Activated CD4-positive, CD25-positive, alpha-beta regulatory T cell treated with anti-CD3 and anti-CD28 coated beads, Interleukin-2, amount 50 U/mL, for 72 hours (primary cell): ENCODE data around the gene AGPS.
"Not testable (repeated sequence)": the region's sequence is repeated elsewhere in the genome, so short reads cannot be mapped to it uniquely, and the experiment has no call there.

Source experiments
- DNase-seq: peaks from one replicate; pipeline ENCODE4 v3.0.0; 2021

AGPS gene

DNA sequence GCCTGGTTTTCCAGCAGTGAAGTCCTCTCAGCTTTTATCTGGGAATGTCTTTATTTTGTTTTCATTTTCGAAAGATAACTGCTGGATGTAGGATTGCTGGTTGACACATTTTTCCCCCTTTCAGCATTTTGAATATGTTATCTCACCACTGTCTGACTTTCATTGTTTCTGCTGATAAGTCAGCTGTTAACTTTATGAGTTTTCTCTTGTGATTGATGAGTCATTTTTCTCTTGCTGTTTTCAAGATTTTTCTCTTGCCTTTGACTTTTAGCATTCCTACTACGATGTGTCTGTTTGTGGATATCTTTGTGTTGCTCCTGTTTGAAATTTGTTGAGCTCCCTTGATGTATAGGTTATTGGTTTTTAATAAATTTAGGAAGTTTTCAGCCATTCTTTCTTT, 85.5 kb downstream of the AGPS start:
- DNase-seq = no peak

DNA sequence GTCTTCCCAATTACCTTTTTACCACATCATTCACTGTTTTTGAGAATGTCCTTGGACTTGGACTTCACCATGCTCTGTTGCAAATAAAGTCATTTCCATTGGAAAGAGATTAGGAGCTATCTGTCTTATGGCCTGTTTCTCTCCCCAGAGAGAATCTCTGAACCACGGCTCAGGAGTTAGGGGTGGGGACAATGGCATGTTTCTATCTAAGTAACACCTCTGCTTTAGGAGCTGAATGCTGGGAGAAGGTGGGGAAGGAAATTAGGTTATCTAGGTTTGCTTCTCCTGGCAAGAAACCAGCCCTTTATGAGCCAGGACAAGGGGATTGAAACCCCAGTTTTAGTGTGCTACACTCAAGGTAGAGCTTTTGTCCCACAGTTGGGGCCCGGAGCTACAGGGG, 86.3 kb downstream of the AGPS start:
- no peak for DNase-seq

DNA sequence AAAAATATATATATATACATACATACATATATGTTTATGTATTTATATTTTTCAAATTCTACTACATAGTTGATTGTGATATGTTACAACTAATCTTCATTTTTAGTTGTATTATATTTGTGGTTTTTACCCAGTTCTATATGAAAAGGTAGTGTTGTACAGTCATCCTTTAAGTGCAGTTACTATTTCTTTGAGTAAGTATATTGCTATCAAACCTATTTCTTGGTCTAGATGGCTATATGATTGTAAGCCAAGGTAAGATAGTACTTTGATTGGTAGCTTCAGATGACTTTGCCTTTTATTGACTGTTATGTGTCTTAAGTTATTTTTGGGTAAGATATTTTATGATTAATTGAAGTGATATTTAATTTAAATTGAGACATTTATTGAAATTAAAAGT, 89.6 kb downstream of the AGPS start:
- DNase-seq = no peak

DNA sequence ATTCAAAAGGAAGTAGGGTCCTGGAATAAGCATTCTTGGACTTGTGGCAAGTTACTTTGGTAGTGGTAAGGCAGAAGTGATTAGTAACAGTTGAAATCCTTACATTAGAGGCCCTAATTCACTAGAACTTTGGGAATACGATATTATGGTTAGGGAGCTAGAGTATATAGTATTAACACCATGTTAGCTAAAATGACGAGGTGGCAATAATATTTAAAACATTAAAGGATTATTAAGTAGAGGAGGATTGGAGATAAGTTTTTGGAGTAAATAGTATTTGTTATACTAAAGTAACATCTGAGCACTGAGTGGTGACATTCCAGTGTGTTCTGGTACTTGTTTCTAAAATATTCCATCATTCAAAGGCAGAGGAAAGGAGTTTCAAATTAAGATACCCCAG, 91.0 kb downstream of the AGPS start:
- DNase-seq = no peak

DNA sequence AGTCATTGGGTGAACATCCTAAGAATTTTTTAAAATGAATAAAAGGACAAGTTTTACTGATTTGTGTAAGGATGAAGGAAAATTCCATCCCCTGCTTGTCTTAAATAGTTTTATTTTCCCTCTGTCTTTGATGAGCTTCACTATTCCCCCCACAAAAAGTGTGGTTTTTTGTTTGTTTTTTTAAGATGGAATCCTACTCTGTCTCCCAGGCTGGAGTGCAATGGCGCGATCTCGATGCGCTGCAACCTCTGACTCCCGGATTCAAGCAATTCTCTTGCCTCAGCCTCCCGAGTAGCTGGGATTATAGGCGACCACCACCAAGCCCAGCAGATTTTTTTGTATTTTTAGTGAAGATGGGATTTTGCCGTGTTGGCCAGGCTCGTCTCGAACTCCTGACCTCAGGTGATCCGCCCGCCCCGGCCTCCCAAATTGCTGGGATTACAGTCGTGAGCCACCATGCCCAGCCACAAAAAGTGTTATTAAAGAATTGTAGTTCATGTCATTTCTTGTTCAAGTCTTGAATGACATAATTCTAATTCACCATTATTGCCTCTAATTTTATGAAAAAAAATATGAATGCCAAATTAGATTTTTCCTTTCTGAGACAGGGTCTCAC, 91.7 kb downstream of the AGPS start:
- no peak for DNase-seq

DNA sequence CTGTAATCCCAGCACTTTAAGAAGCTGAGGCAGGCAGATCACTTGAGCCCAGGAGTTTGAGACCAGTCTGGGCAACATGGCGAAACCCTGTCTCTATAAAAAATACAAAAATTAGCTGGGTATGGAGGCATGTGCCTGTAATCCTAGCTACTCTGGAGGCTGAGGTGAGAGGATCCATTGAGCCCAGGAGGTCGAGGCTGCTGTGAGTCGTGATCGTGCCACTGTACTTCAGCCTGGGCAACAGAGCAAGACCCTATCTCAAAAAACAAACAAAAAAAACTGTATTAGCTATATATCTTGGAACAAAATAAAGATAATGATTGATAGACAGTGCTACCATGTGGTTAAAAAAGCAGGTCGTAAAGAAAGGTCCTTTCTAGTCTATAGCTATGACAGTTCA, 93.1 kb downstream of the AGPS start:
- not testable (repeated sequence) for DNase-seq

DNA sequence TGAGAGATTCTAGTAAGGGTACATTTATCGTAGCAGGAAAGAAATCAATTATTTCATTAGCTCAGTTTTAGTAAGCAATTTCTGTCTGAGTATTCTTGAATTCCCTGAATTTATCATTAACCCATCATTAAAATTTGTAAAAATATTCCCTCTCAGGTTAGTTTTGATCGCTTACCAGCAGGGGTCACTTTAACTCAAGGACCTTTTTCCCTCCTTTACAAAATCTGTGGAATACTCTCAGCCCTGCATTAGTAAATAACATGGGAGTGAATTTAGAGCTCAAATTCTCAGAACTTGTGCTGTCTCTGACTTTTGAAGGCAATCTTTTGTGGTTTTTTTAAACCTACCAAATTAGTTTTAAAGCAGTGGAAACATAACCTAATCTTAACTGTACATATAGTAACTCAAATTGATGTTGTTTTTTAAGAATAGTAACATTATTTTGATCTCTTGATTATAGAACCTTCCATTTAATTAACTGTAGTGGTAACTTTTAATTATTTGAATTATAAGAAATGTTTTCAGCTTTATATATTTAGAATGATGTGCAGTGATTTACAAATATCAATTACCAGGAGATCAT, 97.2 kb downstream of the AGPS start:
- no peak for DNase-seq

DNA sequence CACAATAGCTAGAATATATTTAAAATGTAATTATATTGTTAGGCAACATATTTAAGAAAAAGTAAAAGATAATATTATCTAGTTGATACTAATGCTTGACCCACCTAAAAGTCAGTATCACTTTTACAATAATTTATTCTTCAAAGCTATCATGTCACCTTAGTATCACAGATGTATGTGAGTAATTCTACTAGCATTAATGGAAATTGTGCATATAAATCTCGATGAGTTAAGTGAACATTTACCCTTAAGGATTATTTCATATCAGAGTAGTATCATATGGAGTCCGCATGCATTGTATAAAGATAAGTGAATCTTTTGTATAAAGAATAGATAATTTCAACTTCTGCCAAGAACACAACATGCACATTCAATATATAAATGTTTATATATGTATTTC, 103.4 kb downstream of the AGPS start:
- no peak for DNase-seq

DNA sequence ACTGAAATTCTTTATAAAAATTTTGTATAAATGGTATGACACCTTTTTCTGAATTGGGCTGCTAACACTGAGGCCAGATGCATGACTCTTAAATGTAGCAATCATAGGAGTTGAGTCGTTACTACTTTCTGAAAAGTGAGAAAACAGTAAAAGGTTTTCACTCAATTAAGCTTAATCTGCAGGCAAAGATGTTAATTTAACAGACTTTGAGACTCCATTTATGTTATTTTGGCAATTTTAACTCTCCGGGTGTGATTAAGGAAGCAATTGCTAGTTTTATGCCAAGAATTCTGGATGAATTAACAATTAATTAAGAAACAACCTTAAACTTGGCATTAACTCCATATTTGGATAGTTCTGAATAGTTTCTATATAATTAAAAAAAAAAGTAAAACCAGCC, 104.3 kb downstream of the AGPS start:
- no peak for DNase-seq

DNA sequence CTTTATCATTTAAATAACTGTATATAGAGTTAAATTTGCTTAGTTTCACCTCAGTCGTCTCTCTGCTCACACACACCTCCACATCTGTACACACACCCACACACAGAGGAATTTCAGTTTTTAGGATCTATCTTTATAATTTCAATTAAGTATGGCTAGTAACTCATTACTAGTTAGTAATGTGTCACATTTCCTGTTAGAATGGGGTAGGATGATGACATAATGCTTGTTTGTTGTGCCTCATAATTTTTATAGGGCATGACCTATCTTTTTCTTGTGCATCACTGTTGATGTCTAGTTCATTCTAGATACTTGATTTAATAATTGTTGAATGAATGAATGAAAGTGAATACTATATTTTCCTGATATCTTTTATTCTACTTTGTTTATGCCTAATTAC, 108.6 kb downstream of the AGPS start:
- no peak for DNase-seq

DNA sequence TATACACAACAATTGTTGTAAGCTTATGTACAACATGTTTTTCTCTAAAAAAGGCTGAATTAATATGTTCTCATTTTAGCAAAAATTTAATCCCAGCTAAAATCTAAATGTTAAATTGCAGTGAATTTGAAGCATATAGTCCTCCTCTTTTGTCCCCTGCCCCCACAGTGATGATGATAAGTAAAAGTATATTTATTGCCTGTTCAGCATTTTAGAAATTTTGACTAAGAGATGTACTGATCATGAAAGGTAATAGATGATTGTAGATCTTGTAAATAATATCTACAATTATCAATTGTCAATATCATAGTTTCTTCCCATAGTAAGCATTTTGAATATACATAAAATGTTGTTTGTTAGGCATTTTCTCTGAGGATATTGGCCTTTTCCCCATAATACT, 113.9 kb downstream of the AGPS start:
- no peak for DNase-seq

DNA sequence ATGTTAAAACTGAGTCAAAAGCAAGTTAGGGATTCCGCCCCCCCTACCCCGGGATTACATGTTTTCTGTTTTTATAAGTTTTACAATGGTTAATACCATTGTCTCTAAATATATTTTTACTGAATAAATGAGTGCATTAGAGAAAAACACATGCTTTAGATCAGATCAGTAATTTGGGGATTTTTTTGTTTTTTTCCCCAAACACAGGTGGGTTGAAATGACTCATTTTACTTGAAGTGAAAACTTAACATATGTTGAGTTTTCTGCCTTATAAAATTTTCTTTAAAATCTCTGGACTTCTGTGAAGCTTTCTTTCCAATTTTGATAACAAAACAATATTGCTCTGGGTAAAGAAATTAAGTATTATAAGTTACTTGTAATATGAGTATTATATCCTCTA, 114.4 kb downstream of the AGPS start:
- no peak for DNase-seq

DNA sequence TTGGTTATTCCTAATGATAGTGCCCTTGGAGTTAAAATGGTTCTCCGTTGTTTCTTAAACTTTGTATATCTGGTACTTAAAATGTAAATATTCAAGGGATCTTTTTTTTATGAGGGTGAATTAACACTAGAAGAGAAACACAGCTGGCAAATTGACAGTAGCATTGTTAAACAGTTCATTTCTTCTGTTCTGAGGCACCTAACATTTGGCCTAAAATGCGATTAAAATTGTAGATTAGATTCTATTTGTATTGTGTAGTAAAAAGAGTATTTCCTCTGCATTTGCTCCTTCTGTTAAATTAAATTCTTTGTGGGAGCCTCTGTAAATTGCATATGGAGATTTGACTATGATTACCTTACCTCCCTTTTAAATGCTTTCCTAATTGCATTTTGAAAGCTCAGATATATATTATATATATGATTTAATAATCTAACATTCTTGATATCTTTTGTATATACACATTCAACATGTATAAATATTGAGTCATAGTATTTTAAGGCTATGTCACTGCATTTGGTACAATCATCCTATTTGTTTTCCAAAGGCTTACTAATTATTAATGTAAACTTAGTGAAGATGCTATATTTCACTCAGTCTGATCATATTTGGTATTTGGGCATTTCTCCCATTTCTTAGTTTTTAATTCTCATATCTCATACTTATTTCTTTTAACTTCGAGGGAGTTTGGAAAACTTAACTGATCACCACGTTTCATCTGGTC, 124.4 kb downstream of the AGPS start:
- DNase-seq = no peak

DNA sequence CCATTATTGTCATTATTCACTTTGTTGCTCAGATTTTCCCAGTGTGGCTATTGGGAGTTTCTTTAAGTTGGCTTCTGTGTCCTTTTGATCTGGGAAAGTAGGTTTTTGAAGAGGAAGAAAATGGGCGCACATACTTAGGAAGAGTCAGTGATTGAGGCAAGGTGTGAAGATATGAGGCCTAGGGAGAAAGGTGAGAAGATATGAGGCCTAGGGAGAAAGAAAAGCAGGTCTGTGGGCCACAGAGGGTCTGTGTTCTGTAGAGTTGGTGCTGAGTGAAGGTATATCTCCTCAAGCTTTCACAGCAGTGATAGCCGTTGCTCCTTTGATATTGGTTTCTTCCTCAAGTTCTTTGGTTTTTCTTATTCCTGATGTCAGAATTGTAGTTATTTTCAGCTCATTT, 126.2 kb downstream of the AGPS start:
- DNase-seq = no peak

DNA sequence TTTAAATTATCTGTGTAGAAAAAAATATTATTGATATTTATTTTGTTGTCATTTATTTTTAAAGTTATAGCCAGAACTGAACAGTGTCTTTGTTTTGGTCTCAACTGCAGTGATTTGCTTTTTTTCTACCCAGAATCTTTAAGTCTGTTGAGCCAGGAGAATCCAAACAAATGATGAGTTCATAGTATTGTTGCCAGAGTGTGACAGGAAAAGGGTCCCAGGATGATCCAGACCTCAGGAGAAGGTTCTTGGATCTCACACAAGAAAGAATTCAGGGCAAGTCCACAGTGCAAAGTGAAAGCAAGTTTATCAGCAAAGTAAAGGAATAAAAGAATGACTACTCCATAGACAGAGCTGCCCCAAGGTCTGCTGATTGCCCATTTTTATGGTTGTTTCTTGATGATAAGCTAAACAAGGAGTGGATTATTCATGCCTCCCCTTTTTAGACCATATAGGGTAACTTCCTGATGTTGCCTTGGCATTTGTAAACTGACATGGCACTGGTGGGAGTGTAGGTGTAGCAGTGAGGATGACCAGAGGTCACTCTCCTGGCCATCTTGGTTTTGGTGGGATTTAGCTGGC, 127.1 kb downstream of the AGPS start:
- no peak for DNase-seq

DNA sequence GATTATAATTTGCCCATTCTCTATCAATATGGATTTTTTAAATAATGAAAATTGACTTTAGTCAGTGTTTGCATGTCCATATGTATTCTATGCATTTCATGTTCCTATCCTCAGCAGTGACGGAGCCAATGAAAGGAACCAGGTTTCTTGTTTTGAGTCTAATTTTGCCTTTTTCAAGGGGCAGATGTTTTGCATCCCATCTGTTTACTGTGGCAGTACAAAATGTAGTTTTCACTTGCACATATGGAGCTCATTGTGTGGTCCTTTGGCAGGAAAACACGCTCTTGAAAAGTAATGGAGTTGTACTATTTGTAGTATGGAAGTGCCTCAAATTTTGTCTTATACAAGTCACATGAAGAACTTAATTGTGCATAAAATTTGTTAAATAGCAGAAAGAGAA, 127.8 kb downstream of the AGPS start:
- no peak for DNase-seq

DNA sequence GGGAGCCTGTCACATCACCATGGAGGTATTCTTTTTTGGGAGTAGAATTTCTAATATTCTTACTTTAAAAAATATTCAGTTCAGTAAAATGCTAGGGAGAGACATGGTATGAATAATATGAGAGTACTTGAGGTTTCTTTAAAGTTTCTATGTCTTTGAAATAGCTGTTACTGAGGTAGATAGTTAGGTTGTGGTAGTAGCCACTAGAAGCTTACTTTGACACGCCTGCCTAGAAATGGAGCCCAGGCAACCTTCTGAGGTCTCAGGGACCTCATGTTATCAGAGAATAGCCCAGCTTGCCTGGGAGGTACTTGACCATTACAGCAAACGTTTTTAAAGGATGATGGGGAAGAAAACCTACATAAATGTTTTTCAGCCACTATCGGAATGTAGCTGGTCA, 131.2 kb downstream of the AGPS start:
- DNase-seq = no peak

DNA sequence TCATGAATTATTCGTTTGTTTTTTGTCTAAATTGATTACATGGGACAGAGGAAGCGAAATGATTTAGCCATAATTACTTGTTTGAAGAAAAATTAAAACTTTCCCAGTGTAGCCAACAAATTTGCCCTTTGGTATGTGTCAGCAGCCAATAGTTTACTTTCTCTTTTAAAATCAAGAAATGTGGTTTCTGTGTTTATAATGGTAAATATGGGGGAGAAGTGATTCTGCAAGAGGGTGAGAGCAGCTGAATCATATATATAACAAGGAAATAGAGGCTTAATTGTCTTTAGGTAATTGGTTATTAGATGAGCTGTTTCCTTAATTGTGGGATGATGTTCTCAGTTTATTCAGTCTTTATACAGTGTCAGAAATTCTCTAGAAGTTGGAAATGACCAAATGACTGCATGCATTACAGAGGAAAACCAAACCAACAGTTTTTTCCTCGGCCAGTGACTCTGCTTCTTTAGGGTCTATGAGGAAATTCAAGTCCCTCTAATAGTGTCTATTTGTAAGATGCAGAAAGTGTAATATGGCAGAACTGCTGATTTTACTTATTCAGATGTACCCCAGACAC, 132.9 kb downstream of the AGPS start:
- DNase-seq = no peak

DNA sequence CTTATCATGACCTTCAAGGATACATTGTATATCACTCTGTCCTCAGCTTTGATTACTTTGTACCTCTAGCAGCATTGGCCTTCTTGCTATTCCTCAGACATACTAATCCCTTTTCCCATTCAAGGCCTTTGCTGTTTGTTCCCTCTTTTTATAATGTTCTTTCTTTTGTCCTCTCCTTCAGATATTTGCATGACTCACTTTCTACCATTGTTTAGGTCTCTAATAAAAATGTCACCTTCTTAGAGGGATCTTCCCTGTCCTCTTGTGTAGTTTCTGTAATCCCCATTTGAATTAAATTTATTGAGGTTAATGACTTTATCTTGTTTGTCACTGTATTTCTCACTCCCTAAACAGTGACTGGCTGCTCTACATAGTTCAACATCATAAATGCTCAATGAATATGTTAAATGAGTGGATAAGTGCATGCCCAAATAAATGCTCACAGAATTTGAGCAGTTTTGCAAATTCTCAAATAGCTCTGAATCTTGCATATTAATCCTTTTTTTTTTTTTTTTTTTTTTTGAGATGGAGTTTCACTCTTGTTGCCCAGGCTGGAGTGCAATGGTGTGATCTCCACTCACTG, 135.9 kb downstream of the AGPS start:
- no peak for DNase-seq

DNA sequence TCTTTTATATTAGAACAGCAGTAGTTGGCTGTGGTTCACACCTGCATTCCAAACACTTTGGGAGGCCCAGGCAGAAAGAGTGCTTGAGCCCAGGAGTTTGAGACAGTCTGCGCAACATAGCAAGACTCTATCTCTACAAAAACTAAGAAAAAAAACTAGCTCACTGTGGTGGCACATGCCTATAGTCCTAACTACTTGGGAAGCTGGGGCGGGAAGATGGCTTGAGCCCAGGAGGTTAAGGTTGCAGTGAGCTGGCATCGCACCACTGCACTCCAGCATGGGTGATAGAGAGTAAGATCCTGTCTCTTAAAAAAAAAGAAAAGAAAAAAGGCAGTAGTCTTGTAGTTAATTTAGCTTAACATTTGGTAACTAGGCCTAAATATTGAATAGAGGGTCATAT, 136.6 kb downstream of the AGPS start:
- DNase-seq = no peak

DNA sequence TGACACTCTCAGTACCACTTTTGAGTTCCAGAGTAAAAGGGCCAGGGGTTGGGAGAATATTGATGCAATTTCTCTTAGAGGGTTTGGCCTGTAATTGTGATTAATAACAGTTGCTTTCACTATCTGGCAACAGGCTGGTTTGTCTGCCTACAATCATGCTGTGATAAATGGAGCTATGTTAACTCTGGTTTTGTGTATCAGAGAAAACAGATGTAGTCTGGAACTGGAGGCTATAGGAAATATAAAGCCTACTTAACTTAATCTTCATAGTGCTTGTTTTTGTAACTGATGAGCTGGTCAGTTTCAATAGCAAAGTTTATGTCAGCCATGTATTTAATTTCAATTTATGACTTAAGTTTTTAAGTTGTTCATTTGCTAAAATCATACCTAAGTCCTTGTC, 138.0 kb downstream of the AGPS start:
- no peak for DNase-seq

DNA sequence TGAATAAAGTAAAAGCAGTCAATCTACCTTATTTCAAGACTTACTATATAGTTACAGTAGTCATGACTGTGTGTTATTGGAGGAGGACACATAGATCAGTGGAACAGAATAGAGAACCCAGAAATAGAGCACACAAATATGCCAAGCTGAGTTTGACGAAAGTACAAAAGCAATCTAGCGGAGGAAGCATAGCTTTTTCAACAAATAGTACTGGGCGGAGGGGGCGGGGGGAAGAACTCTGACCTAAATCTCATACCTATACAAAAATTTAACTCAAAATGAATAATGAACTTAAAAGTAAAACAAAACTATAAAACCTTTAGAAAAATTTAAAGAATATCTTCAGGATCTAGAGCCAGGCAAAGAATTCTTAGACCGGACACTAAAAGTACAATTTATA, 139.1 kb downstream of the AGPS start:
- no peak for DNase-seq

DNA sequence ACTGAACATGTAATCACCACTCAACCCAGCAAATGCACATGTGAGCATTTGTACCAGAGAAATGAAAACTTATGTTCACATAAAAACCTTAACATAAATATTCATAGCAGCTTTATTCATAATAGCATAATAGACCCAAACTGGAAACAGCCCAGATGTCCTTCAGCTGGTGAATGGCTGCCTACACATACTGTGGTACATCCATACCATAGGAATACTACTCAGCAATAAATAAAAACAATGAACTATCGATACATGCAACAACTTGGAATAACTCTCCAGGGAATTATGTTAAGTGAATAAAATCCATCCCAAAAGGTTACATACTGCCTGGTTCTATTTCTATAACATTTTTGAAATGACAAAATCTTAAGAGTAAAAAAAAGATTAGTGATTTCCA, 140.0 kb downstream of the AGPS start:
- DNase-seq = no peak

DNA sequence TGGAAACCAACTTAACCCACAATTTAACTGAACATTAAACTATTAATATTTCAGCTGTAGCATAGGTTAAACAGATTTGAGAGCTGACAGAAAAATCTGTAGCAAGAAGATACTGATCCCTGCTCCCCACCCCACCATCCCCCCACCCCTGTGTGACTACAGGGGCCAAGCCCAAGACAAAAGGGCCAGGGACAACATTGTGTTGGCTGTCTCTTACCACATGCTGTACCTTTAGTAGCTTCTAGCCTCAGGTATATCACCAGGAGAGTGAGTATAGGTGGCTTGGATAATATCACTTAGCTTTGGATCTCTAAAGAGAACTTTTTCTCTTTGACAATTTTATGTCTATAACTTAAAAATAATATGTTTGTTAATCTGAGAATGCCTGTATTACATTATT, 140.7 kb downstream of the AGPS start:
- no peak for DNase-seq
